Measurements from ENCODE around the gene B3GALT4.
"Not testable (repeated sequence)": the region's sequence is repeated elsewhere in the genome, so short reads cannot be mapped to it uniquely, and the experiment has no call there.

B3GALT4 gene

GRCh38 chr6:33272275-33273128 lies 4.4 kb upstream of the B3GALT4 start:
- DNase-seq (ENCODE audit: low spot score), result no peak

GRCh38 chr6:33273129-33273923 lies 3.6 kb upstream of the B3GALT4 start:
- DNase-seq (ENCODE audit: low spot score), result no peak

GRCh38 chr6:33273924-33274902 lies 2.7 kb upstream of the B3GALT4 start:
- DNase-seq (ENCODE audit: low spot score), result no peak

GRCh38 chr6:33275795-33276580 lies 935 bp upstream of the B3GALT4 start:
- not testable (repeated sequence) for DNase-seq (ENCODE audit: low spot score)

- DNase-seq (ENCODE audit: low spot score), result no peak
These were observed 401 bp upstream of the B3GALT4 start for GRCh38 chr6:33276581-33276863.

GRCh38 chr6:33277663-33278391 lies 904 bp downstream of the B3GALT4 start:
- no peak for DNase-seq (ENCODE audit: low spot score)

GRCh38 chr6:33278392-33278741 lies 1.4 kb downstream of the B3GALT4 start:
- DNase-seq (ENCODE audit: low spot score), result no peak

- no peak for DNase-seq (ENCODE audit: low spot score)
These were observed 1.9 kb downstream of the B3GALT4 start for GRCh38 chr6:33278810-33279209.

- DNase-seq (ENCODE audit: low spot score), result no peak
These were observed 2.4 kb downstream of the B3GALT4 start for GRCh38 chr6:33279257-33279695.

- DNase-seq (ENCODE audit: low spot score), result no peak
These were observed 3.1 kb downstream of the B3GALT4 start for GRCh38 chr6:33279971-33280511.

- no peak for DNase-seq (ENCODE audit: low spot score)
These were observed 3.6 kb downstream of the B3GALT4 start for GRCh38 chr6:33280539-33280938.

- not testable (repeated sequence) for DNase-seq (ENCODE audit: low spot score)
These were observed 8.3 kb downstream of the B3GALT4 start for GRCh38 chr6:33285214-33285613.

GRCh38 chr6:33286946-33287914 lies 10.3 kb downstream of the B3GALT4 start:
- DNase-seq (ENCODE audit: low spot score), result no peak

- no peak for DNase-seq (ENCODE audit: low spot score)
These were observed 11.4 kb downstream of the B3GALT4 start for GRCh38 chr6:33288141-33288920.

- peak; percentile 82 for DNase-seq (ENCODE audit: low spot score)
These were observed 12.2 kb downstream of the B3GALT4 start, which contains the start of the genes PFDN6 and WDR46 for GRCh38 chr6:33288921-33289783. TSS of gene PFDN6 (plus strand) at chr6:33289601. CDS start at chr6:33289857, 256 bp downstream. TSS of gene WDR46 (minus strand) at chr6:33289239. CDS start at chr6:33289170, 69 bp downstream.

GRCh38 chr6:33289784-33290315 lies 12.9 kb downstream of the B3GALT4 start:
- no peak for DNase-seq (ENCODE audit: low spot score)

GRCh38 chr6:33290459-33290858 lies 13.5 kb downstream of the B3GALT4 start:
- DNase-seq (ENCODE audit: low spot score), result no peak
